ENCODE measurements around the gene JDP2. TPM values are rescaled to one million over a fixed set of nuclear protein-coding genes. Genes with fewer than 3 reads are reported as not detected.

JDP2 gene, protein sequence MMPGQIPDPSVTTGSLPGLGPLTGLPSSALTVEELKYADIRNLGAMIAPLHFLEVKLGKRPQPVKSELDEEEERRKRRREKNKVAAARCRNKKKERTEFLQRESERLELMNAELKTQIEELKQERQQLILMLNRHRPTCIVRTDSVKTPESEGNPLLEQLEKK
- total RNA-seq: 95.1 and 122 TPM in 2 replicates

DNA sequence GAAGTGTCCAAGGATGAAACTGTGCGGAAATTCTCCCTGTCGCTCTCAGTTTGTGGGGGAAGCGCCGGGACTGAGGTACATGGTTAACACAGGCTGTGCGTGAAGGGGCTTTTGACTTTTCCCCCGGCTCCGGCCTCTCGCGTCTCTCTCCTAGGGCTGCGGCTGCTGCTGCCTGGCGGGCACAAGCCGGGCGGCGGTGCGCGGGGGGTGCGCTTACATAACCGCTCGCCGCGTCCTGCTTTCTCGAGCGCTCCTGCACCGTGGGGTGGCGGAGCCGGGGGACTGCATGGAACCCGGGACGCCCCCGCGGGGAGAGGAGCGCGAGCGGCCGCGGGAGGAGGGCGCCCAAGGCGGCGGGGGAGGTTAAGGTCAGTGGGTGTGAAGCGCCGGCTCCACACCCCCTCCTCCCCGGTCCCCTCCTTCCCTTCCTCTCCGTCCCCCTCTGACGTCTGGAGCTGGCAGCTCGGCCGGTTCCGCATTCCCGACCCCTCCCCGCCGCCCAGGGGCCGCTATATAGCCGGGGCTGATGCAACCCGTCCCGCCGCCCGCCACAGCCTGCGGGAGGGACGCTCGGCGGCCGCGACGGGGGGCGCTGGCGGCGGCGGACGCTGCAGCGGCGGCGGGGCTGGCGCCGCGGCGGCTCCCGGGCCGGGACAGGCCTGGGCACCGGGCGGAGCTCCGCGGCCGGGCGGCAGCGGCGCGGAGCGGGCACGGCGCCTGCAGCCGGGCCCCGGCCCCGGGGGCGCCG lies at the start of gene JDP2:
Gene JDP2 (plus strand): TSS at position 541 of the 748 bp plus-strand sequence. CDS start 9,899 bp downstream, outside the sequence.

DNA sequence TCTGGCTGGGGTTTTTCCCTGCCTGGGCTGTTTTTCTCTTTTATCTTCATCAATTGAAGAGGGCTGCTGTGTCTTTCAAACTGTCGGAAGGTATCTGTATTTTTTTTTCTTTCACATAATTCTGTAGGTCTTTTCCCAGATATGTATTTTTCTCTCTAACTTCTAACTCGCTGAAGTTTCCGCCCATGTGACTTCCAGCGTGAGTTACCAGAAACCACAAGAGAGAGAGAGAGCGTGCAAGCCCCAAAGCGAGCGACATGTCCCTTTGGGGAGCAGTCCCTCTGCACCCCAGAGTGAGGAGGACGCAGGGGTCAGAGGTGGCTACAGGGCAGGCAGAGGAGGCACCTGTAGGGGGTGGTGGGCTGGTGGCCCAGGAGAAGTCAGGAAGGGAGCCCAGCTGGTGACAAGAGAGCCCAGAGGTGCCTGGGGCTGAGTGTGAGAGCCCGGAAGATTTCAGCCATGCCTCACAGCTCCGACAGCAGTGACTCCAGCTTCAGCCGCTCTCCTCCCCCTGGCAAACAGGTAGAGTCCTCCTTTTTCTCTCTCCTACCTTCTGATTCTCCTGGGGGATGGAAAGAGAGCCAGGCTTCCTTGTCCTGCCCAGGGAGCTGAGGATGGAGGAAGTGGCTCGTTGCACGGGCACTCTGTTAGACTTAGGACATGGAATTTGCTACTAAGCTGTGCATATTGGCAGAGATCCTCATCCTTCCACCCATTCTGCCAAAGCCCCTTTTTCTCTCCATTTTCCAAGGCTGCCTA lies 94.6 kb downstream of the JDP2 start, which contains the start of gene BATF:
Gene BATF (plus strand): TSS at position 246 of the 759 bp plus-strand sequence. CDS start 214 bp downstream, at position 460.

Other genes with a start within 250 kb of the JDP2 start
- 218 and 611 TPM in 2 replicates for gene FOS, start 149.2 kb upstream of the JDP2 start, total RNA-seq
- not detected in 2 replicates for gene BATF, start 94.4 kb downstream of the JDP2 start, total RNA-seq
- 3.8 and 5.0 TPM in 2 replicates for gene FLVCR2, start 150.6 kb downstream of the JDP2 start, total RNA-seq
- gene ERG28, start 232.9 kb downstream of the JDP2 start, total RNA-seq: 8.8 and 13.9 TPM in 2 replicates
- gene TTLL5, start 233.2 kb downstream of the JDP2 start, total RNA-seq: 5.2 and 37.9 TPM in 2 replicates

Data from cardiac atrium fibroblast (primary cell).